Naive thymus-derived CD4-positive, alpha-beta T cell (primary cell): Measurements from ENCODE around the gene SLC35B4. TPM values are rescaled to one million over a fixed set of nuclear protein-coding genes. Genes with fewer than 3 reads are reported as not detected.

Source experiments
- ATAC-seq: fragments of 150-1000 bp; cut with Tn5 transposase; 2 replicates; pipeline ENCODE4 v1.10.0; 2021; ENCODE audit warnings: mild to moderate bottlenecking, moderate library complexity
- CTCF ChIA-PET: fragments of 350-600 bp; sonication (Branson Sonifier 250); formaldehyde crosslinking; loops from one replicate; lab custom pipeline; 2021; ENCODE audit warnings: antibody characterized with exemption; lab: Charles Lee
- POLR2A ChIA-PET: fragments of 350-600 bp; sonication (Branson Sonifier 250); formaldehyde crosslinking; loops from one replicate; lab custom pipeline; 2021; ENCODE audit warnings: antibody characterized with exemption, inconsistent platforms; lab: Charles Lee
- DNase-seq, 9 donors: peaks; one replicate each; pipeline versions ENCODE4 v3.0.0 to v3.0.0-alpha.2; 2020 to 2022; ENCODE audit warnings: mixed read lengths in 1 of 9
- H3K27ac ChIP-seq: one replicate; pipeline ENCODE4 v1.7.0; 2013; ENCODE audit warnings: mild to moderate bottlenecking, low read depth, low read length, moderate library complexity
- H3K27me3 ChIP-seq, 2 donors: one replicate each; pipeline ENCODE4 v1.7.0; 2013; ENCODE audit warnings: low read length in 2 of 2, mild to moderate bottlenecking in 2 of 2, moderate library complexity in 2 of 2; ENCODE audit not compliant: control insufficient read depth in 2 of 2, insufficient read depth in 2 of 2
- H3K36me3 ChIP-seq, 3 experiments: 1 replicate in 2 of 3; 2 replicates in 1 of 3; pipeline ENCODE4 v1.7.0; 2013; ENCODE audit warnings: low read length in 3 of 3, mild to moderate bottlenecking in 3 of 3, moderate library complexity in 1 of 3; ENCODE audit not compliant: insufficient read depth in 3 of 3, control insufficient read depth in 2 of 3
- H3K4me1 ChIP-seq, 2 donors: one replicate each; pipeline ENCODE4 v1.7.0; 2013; ENCODE audit warnings: low read length in 2 of 2, mild to moderate bottlenecking in 2 of 2, moderate library complexity in 1 of 2; ENCODE audit not compliant: control insufficient read depth in 2 of 2, insufficient read depth in 2 of 2
- H3K4me3 ChIP-seq: 2 replicates; pipeline ENCODE4 v1.7.0; 2013; ENCODE audit warnings: mild to moderate bottlenecking, low read length
- H3K9me3 ChIP-seq, 3 experiments: 1 replicate in 2 of 3; 2 replicates in 1 of 3; pipeline ENCODE4 v1.7.0; 2013; ENCODE audit warnings: low read length in 3 of 3; ENCODE audit not compliant: control insufficient read depth in 2 of 3
- H3K27ac Mint-ChIP-seq, 9 donors: one replicate each; pipeline ENCODE4 v1.8.0; 2020 to 2022; ENCODE audit warnings: mixed read lengths in 9 of 9, mild to moderate bottlenecking in 8 of 9, moderate library complexity in 5 of 9, inconsistent platforms in 2 of 9
- H3K27me3 Mint-ChIP-seq, 5 donors: one replicate each; pipeline ENCODE4 v1.8.0; 2021 to 2022; ENCODE audit warnings: mixed read lengths in 5 of 5, mild to moderate bottlenecking in 1 of 5
- H3K36me3 Mint-ChIP-seq, 5 donors: one replicate each; pipeline ENCODE4 v1.8.0; 2020 to 2022; ENCODE audit warnings: mixed read lengths in 5 of 5, mild to moderate bottlenecking in 3 of 5, inconsistent platforms in 1 of 5
- H3K4me1 Mint-ChIP-seq, 7 donors: one replicate each; pipeline ENCODE4 v1.8.0; 2020 to 2022; ENCODE audit warnings: mixed read lengths in 7 of 7, mild to moderate bottlenecking in 3 of 7, inconsistent platforms in 1 of 7
- H3K4me3 Mint-ChIP-seq, 10 donors: one replicate each; pipeline ENCODE4 v1.8.0; 2020 to 2022; ENCODE audit warnings: mild to moderate bottlenecking in 10 of 10, mixed read lengths in 10 of 10, moderate library complexity in 6 of 10, inconsistent platforms in 2 of 10
- H3K9me3 Mint-ChIP-seq, 11 donors: one replicate each; pipeline ENCODE4 v1.8.0; 2020 to 2022; ENCODE audit warnings: mixed read lengths in 11 of 11, mild to moderate bottlenecking in 4 of 11, inconsistent platforms in 1 of 11, moderate library complexity in 1 of 11
- intact Hi-C, 2 donors: fragments of 100-400 bp; cut with micrococcal nuclease; formaldehyde crosslinking; loops; one replicate each; pipeline ENCODE4 v1.15.1; 2023
- polyA plus RNA-seq, 2 donors: library from polyadenylated mRNA; unstranded; fragments of 300-500 nt; fragmentation: Illumina TruSeq; gene quantifications; one replicate each; pipeline ENCODE4 v1.2.3, GENCODE V29; 2021
- total RNA-seq, 6 experiments: library from RNA in 5 of 6; stranded (reverse) in 5 of 6; gene quantifications; 1 replicate in 5 of 6; 2 replicates in 1 of 6; pipeline ENCODE4 v1.2.3 and lab custom pipeline; 2021 to 2026

The SLC35B4 gene
- total and polyA plus RNA-seq, 7 experiments from 2014 or later, result 9.8 to 19.2 (median 12.2) TPM

DNA sequence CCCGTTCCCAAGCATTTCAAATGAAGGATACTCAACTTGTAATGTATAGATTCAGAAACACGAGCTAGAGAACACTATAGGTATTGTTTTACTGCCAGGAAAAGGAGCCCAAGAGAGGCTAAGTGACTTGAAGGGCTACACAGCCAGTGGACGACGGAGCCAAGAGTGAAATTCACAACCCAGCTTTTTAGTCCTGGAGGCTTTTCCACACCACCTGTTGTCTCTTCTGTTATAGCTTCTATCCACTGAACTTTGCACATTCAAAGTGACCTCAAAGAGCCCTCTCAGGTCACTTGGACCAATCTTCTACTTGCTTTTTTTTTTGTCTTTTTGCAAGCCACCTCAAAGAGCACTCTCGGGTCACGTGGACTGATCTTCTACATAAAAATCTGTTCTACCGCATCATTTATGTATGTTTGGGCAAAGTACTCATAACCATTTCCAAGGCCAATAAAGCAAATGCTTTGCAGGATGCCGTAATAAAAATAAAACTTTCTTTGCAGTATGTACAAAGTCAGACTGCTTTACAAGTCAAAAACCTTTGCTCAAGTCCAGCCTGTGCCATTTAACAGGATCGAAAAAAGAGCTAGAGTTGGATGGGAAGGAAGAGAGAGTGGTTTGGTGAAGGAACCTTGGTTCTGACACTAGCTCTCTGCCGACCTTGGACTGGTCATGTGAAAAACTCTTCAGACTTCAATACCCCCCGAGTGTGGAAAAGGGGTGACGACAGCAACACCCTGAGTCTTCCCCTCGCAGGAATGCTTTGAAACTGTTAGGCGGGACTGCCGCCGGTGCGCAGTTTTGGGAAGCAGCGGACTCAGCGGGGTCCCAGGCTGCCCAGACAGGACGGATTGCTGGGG lies 821 bp downstream of the SLC35B4 start:
- H3K27ac ChIP-seq, result peak overlapping the region; percentile 77
- H3K9me3 ChIP-seq, result no peaks in the 10 kb centered on the region
- peaks cover 0 to 8% (median 2%) of the 10 kb centered on the region in 5 donors for H3K36me3 Mint-ChIP-seq
- POLR2A ChIA-PET, result interaction anchor here (0.5 to 1.4 kb wide), 2 partner anchors 117 to 1662 kb away, joined by 3 to 5 read pairs; no protein-coding TSS in a partner anchor
- H3K4me1 ChIP-seq, result peaks cover 0 to 15% of the 10 kb centered on the region in 2 donors
- peak overlapping the region; percentile 84 to 97 (median 94) for H3K4me3 Mint-ChIP-seq
- no peak for ATAC-seq
- H3K27me3 ChIP-seq, result no peaks in the 10 kb centered on the region
- peak overlapping the region in 8 of 9 donors; percentile 52 to 89 (median 66) for H3K27ac Mint-ChIP-seq
- CTCF ChIA-PET, result interaction anchor here (0.6 to 0.7 kb wide), 2 partner anchors 42 to 513 kb away, joined by 3 to 4 read pairs; no protein-coding TSS in a partner anchor
- DNase-seq, result peak in 6 of 9 donors; percentile 11 to 24 (median 14)
- H3K27me3 Mint-ChIP-seq, result no peaks in the 10 kb centered on the region
- H3K9me3 Mint-ChIP-seq, result no peaks in the 10 kb centered on the region
- intact Hi-C loops, result loop anchor here (1.0 to 5.0 kb wide), 9 partner anchors 116 to 1661 kb away; partner anchors contain the start of genes WDR91 (in 2 of the 2), AKR1B1 (in 1 of the 2), BPGM (in 1 of the 2) and MTPN (in 1 of the 2)
- H3K4me1 Mint-ChIP-seq, result peaks cover 18 to 29% (median 26%) of the 10 kb centered on the region in 7 donors
- peak overlapping the region; percentile 79 for H3K4me3 ChIP-seq
- peaks cover 0 to 6% (median 0%) of the 10 kb centered on the region in 3 experiments for H3K36me3 ChIP-seq

DNA sequence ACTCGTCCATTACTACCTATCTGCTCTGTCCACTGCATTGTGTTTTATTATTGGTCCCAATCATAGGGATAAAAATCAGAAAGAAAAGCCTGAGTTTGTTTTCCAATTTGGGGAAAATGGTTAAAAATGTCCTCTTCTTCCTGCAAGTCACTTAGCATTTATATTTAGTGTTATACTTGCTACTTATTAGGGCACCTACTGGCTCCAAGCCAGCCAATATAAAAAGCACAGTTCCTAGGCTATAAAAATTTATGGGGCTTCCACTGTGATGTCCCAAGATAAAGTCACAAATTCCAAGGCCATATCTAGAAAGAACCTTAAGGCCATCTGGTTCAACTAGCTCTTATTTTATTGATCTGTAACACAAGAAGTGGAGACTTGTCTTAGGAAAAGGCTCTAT lies 3.2 kb downstream of the SLC35B4 start:
- peaks cover 0 to 6% (median 0%) of the 10 kb centered on the region in 3 experiments for H3K36me3 ChIP-seq
- H3K27me3 Mint-ChIP-seq, result no peaks in the 10 kb centered on the region

DNA sequence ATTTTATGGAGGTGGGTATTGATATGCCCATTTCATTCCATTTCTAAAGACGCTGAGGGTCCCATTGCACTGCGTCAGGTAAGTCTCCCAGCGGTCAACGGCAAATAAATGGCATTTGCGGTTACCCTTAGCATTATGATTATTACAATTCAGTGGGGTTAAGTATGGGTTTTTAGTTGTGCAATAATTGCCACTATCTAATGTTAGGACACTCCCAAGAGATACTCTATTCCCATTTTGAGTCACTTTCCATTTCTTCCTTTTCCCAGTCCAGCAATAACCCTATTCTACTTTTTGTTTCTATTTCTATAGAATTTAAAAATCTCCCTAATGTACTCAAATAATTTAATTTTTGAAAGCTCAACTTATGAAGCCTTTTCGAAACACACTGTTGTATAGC lies 4.0 kb downstream of the SLC35B4 start:
- no peak overlapping the region for H3K27ac Mint-ChIP-seq
- no peaks in the 10 kb centered on the region for H3K27me3 ChIP-seq
- H3K27ac ChIP-seq, result no peak overlapping the region
- ChIA-PET CTCF (no interaction called here), POLR2A (no interaction called here)
- H3K36me3 Mint-ChIP-seq, result peaks cover 6 to 27% (median 6%) of the 10 kb centered on the region in 5 donors
- intact Hi-C loops, result no loop called here
- no peaks in the 10 kb centered on the region for H3K9me3 Mint-ChIP-seq
- ATAC-seq (no peak), DNase-seq (no peak)
- H3K27me3 Mint-ChIP-seq, result no peaks in the 10 kb centered on the region
- H3K4me1 ChIP-seq, result peaks cover 0 to 13% of the 10 kb centered on the region in 2 donors
- H3K4me1 Mint-ChIP-seq, result peaks cover 17 to 37% (median 27%) of the 10 kb centered on the region in 7 donors
- peaks cover 0 to 6% (median 0%) of the 10 kb centered on the region in 3 experiments for H3K36me3 ChIP-seq
- no peak overlapping the region for H3K4me3 ChIP-seq
- H3K4me3 Mint-ChIP-seq, result no peak overlapping the region
- no peaks in the 10 kb centered on the region for H3K9me3 ChIP-seq

More for the DNA sequence above, 3.2 kb downstream of the SLC35B4 start:
- no peaks in the 10 kb centered on the region for H3K9me3 ChIP-seq
- intact Hi-C loops, result no loop called here
- H3K9me3 Mint-ChIP-seq, result no peaks in the 10 kb centered on the region
- ATAC-seq (no peak), DNase-seq (no peak)
- H3K4me1 Mint-ChIP-seq, result peaks cover 19 to 38% (median 29%) of the 10 kb centered on the region in 7 donors
- no peak overlapping the region for H3K27ac Mint-ChIP-seq
- no peak overlapping the region for H3K4me3 Mint-ChIP-seq
- H3K27me3 ChIP-seq, result no peaks in the 10 kb centered on the region
- H3K4me3 ChIP-seq, result no peak overlapping the region
- peaks cover 0 to 20% (median 2%) of the 10 kb centered on the region in 5 donors for H3K36me3 Mint-ChIP-seq
- ChIA-PET POLR2A (no interaction called here), CTCF (no interaction called here)
- H3K27ac ChIP-seq, result no peak overlapping the region
- H3K4me1 ChIP-seq, result peaks cover 0 to 15% of the 10 kb centered on the region in 2 donors

DNA sequence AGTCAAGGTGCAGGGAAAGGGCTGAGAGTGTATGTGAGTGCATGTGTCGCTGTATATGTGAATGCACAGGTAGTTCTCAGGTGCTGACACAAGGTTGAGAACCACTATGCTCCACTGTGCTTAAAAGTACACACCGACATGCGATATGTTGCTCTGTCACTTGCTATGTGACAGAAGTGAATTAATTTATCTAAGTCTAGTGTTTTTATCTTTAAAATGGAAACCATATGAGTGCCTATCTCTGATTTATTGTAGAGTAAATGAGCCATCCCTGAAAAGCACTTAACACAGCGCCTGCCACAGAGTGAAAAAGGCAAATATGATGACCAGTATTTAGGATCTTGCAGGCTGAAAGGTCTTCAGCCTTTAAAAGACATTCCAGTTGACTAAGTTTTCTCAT lies 4.9 kb downstream of the SLC35B4 start:
- H3K36me3 ChIP-seq, result peaks cover 0 to 6% (median 0%) of the 10 kb centered on the region in 3 experiments
- H3K27ac ChIP-seq, result no peak overlapping the region
- ChIA-PET CTCF (no interaction called here), POLR2A (no interaction called here)
- Mint-ChIP-seq H3K4me3 (no peak overlapping the region), H3K36me3 (peaks cover 6 to 27% (median 10%) of the 10 kb centered on the region in 5 donors), H3K27me3 (no peaks in the 10 kb centered on the region), H3K27ac (no peak overlapping the region), H3K9me3 (no peaks in the 10 kb centered on the region), H3K4me1 (peaks cover 11 to 28% (median 21%) of the 10 kb centered on the region in 7 donors)
- H3K4me1 ChIP-seq, result peaks cover 0 to 5% of the 10 kb centered on the region in 2 donors
- H3K4me3 ChIP-seq, result no peak overlapping the region
- no peaks in the 10 kb centered on the region for H3K27me3 ChIP-seq
- ATAC-seq (no peak), DNase-seq (no peak)
- intact Hi-C loops, result no loop called here
- H3K9me3 ChIP-seq, result no peaks in the 10 kb centered on the region

DNA sequence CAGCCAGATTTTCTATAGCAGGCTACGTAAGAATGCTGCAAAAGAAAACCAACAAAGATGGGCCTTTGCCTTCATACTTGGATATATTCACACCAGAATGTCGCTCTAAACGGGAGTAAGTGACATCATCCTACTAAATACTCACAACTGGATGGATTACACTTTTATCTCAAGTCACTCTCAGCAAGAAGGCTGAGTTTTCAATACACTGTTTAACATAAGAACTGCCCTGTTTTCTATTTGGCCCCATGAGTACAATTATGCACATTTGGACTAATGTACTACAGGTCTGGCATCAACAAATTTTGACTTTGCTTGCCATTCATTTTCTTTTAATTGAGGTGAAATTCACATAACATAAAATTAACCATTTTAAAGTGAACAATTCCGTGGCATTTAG lies 8.2 kb downstream of the SLC35B4 start:
- Histone ChIP-seq H3K4me3 (no peak overlapping the region), H3K4me1 (no peaks in the 10 kb centered on the region), H3K27me3 (no peaks in the 10 kb centered on the region), H3K27ac (no peak overlapping the region), H3K36me3 (peaks cover 3 to 16% (median 6%) of the 10 kb centered on the region in 3 experiments), H3K9me3 (no peaks in the 10 kb centered on the region)
- DNase-seq (no peak), ATAC-seq (no peak)
- Mint-ChIP-seq H3K27ac (no peak overlapping the region), H3K4me3 (no peak overlapping the region), H3K9me3 (no peaks in the 10 kb centered on the region), H3K36me3 (peaks cover 10 to 52% (median 22%) of the 10 kb centered on the region in 5 donors), H3K27me3 (no peaks in the 10 kb centered on the region), H3K4me1 (peaks cover 2 to 14% (median 6%) of the 10 kb centered on the region in 7 donors)
- intact Hi-C loops, result no loop called here
- POLR2A ChIA-PET, result no interaction called here
- CTCF ChIA-PET, result no interaction called here

DNA sequence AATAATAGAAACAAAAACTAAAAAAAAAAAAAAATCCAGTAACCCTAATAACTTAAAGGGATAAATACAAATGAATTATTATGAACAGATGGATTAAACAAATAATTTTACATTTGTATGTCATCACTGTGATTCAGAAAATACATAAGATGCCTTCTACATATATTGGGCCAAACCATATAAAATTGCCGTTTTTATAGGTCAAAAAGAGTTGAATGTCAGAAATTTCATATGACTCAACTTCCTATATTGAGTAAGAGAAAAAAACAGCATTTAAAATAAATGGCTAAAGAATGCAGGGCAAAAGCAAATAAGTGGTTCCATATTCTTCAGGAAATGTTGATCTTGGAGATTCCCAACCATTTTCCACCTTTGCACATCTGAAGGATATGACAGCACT lies 9.4 kb downstream of the SLC35B4 start:
- Histone ChIP-seq H3K4me1 (no peaks in the 10 kb centered on the region), H3K4me3 (no peak overlapping the region), H3K9me3 (no peaks in the 10 kb centered on the region), H3K27me3 (no peaks in the 10 kb centered on the region), H3K36me3 (peaks cover 3 to 23% (median 8%) of the 10 kb centered on the region in 3 experiments), H3K27ac (no peak overlapping the region)
- Mint-ChIP-seq H3K4me1 (peaks cover 0 to 13% (median 6%) of the 10 kb centered on the region in 7 donors), H3K36me3 (peaks cover 10 to 62% (median 29%) of the 10 kb centered on the region in 5 donors), H3K9me3 (no peaks in the 10 kb centered on the region), H3K27ac (no peak overlapping the region), H3K4me3 (no peak overlapping the region), H3K27me3 (no peaks in the 10 kb centered on the region)
- ChIA-PET POLR2A (no interaction called here), CTCF (no interaction called here)
- DNase-seq, result no peak
- intact Hi-C loops, result no loop called here
- no peak for ATAC-seq
